Endothelial cell of umbilical vein (primary cell): ENCODE results near the gene TRPV2.

Experiments
- EZH2 ChIP-seq: IDR thresholded peaks from 2 replicates; pipeline ENCODE4 v1.6.1; 2012; ENCODE audit warnings: borderline replicate concordance, low read depth, mild to moderate bottlenecking, moderate library complexity, low read length, inconsistent platforms; ENCODE audit not compliant: severe bottlenecking
- FOS ChIP-seq: IDR thresholded peaks from 2 replicates; pipeline ENCODE4 v1.6.1; 2011; ENCODE audit warnings: mild to moderate bottlenecking, low read length, moderate library complexity, borderline replicate concordance; ENCODE audit not compliant: insufficient read depth
- GATA2 ChIP-seq: IDR thresholded peaks from 2 replicates; pipeline ENCODE4 v1.7.0; 2011; ENCODE audit warnings: low read depth, mild to moderate bottlenecking, moderate library complexity, mixed read lengths, low read length; ENCODE audit not compliant: insufficient read length, insufficient read depth
- JUN ChIP-seq: IDR thresholded peaks from 2 replicates; pipeline ENCODE4 v1.6.1; 2011; ENCODE audit warnings: borderline replicate concordance, low read depth; ENCODE audit not compliant: insufficient read length, insufficient read depth
- MYC ChIP-seq: IDR thresholded peaks from one replicate; pipeline ENCODE4 v1.6.1; 2011; ENCODE audit warnings: mild to moderate bottlenecking, low read depth, low read length
- POLR2A ChIP-seq: IDR thresholded peaks from 2 replicates; pipeline ENCODE4 v1.6.1; 2012; ENCODE audit warnings: low read depth, mild to moderate bottlenecking, control low read depth, low read length
- POLR2AphosphoS5 ChIP-seq: IDR thresholded peaks from 2 replicates; pipeline ENCODE4 v1.6.1; 2012; ENCODE audit warnings: low read depth, mild to moderate bottlenecking, control low read depth, low read length, moderate library complexity; ENCODE audit not compliant: insufficient read depth
- TF ChIP-seq, protein P1 (sequence below), 2 donors: IDR thresholded peaks; 1 replicate in 1 of 2; 2 replicates in 1 of 2; pipeline ENCODE4 v1.5.1; 2011; ENCODE audit warnings: low read length in 2 of 2, mild to moderate bottlenecking in 2 of 2, moderate library complexity in 2 of 2, control low read depth in 1 of 2, inconsistent platforms in 1 of 2, low read depth in 1 of 2; ENCODE audit not compliant: insufficient read depth in 1 of 2; ENCODE audit errors: extremely low read depth in 1 of 2
- TF ChIP-seq, protein P2 (sequence below): IDR thresholded peaks from 2 replicates; pipeline ENCODE4 v1.6.1; 2011; ENCODE audit not compliant: insufficient read depth, insufficient read length

GRCh38 chr17:16407911-16408588 lies 7.3 kb upstream of the TRPV2 start:
- TF ChIP-seq, protein P1, sequence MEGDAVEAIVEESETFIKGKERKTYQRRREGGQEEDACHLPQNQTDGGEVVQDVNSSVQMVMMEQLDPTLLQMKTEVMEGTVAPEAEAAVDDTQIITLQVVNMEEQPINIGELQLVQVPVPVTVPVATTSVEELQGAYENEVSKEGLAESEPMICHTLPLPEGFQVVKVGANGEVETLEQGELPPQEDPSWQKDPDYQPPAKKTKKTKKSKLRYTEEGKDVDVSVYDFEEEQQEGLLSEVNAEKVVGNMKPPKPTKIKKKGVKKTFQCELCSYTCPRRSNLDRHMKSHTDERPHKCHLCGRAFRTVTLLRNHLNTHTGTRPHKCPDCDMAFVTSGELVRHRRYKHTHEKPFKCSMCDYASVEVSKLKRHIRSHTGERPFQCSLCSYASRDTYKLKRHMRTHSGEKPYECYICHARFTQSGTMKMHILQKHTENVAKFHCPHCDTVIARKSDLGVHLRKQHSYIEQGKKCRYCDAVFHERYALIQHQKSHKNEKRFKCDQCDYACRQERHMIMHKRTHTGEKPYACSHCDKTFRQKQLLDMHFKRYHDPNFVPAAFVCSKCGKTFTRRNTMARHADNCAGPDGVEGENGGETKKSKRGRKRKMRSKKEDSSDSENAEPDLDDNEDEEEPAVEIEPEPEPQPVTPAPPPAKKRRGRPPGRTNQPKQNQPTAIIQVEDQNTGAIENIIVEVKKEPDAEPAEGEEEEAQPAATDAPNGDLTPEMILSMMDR (IDR thresholded peaks at IDR 0.05; ENCODE audit: extremely low read depth in 1 of 2, insufficient read depth in 1 of 2, low read depth in 1 of 2, low read length in 2 of 2), result no peak
- TF ChIP-seq POLR2A (no peak), JUN (no peak), POLR2AphosphoS5 (no peak), EZH2 (no peak), MYC (no peak), GATA2 (no peak), FOS (no peak)
- TF ChIP-seq, protein P2, sequence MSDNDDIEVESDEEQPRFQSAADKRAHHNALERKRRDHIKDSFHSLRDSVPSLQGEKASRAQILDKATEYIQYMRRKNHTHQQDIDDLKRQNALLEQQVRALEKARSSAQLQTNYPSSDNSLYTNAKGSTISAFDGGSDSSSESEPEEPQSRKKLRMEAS, result no peak
